ENCODE data around the gene MUCL3. TPM values are rescaled to one million over a fixed set of nuclear protein-coding genes. Genes with fewer than 3 reads are reported as not detected.
A peak's percentile ranks its signal among the peaks of the same experiment; 100 is the strongest.

MUCL3 gene
- total and polyA plus RNA-seq, 2 of the 8 experiments (the other 6 are each of a cell fraction or from before 2014, with no cell fraction given): 0.15 to 0.37 TPM

DNA sequence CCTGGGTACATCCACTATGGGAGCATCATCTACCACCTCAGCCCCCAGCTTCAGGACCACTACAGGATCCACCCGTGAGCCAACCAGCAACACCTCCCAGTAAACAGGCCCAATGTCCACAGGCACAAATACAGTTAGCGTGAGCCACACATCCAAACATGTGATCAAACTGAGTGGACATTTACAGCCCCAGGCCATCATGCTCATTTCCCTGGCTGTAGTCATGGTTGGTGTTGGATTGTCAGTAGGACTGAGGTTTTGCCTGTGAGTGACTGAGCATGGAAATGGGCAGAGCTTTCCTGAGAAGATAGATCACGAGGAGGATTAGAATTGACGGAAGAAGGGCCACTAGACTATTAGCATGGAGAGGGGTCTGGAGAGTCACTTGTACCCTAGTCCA lies 32.0 kb downstream of the MUCL3 start:
- Histone ChIP-seq H3K56ac (replicated peaks; ENCODE audit: insufficient read length, low read depth, low read length) (no peak overlapping the region), H3K18ac (ENCODE audit: extremely low read depth, low read length) (no peak overlapping the region), H3K79me1 (ENCODE audit: low read depth, low read length) (no peaks in the 10 kb centered on the region), H2BK120ac (replicated peaks; ENCODE audit: low read depth, low read length) (no peak overlapping the region), H2BK20ac (ENCODE audit: low read length) (no peak overlapping the region), H3K79me2 (ENCODE audit: control insufficient read depth in 1 of 2, insufficient read depth in 2 of 2, low read length in 2 of 2) (no peaks in the 10 kb centered on the region), H2AFZ (ENCODE audit: low read length) (no peak overlapping the region), H2BK15ac (ENCODE audit: low read length) (no peak overlapping the region), H3K4me1 (replicated peaks in 1 of 4; ENCODE audit: control insufficient read depth in 3 of 4, insufficient read depth in 4 of 4, low read length in 3 of 4) (peaks cover 0 to 4% (median 0%) of the 10 kb centered on the region in 4 experiments; a peak in 1 of 7 replicates), H4K8ac (ENCODE audit: extremely low read depth, insufficient read depth, low read length) (no peak overlapping the region), H3K27ac (ENCODE audit: low read depth, low read length) (no peak overlapping the region), H3K14ac (ENCODE audit: insufficient read length) (no peak overlapping the region), H4K5ac (ENCODE audit: insufficient read length, low read depth, low read length) (no peak overlapping the region), H3K4me2 (ENCODE audit: insufficient read depth in 1 of 2, low read depth in 2 of 2, low read length in 2 of 2) (no peak overlapping the region), H2BK12ac (ENCODE audit: low read depth, low read length) (0 out of 2 replicates have a peak overlapping the region, but pooled peaks have one; percentile 33), H3K9ac (replicated peaks in 1 of 4; ENCODE audit: extremely low read depth in 1 of 4, low read depth in 3 of 4, low read length in 3 of 4) (no peak overlapping the region), H3K23ac (ENCODE audit: insufficient read length) (no peak overlapping the region), H3K36me3 (ENCODE audit: control insufficient read depth in 2 of 4, insufficient read depth in 4 of 4, low read length in 3 of 4) (no peaks in the 10 kb centered on the region), H3K23me2 (ENCODE audit: low read depth, low read length) (no peaks in the 10 kb centered on the region), H3K4ac (replicated peaks; ENCODE audit: insufficient read length, low read depth, low read length) (no peak overlapping the region), H4K20me1 (replicated peaks in 1 of 2; ENCODE audit: control insufficient read depth in 1 of 2, insufficient read depth in 2 of 2, low read length in 2 of 2) (no peaks in the 10 kb centered on the region), H3K27me3 (replicated peaks in 1 of 4; ENCODE audit: control insufficient read depth in 3 of 4, extremely low read depth in 1 of 4, insufficient read depth in 3 of 4, low read length in 3 of 4) (no peaks in the 10 kb centered on the region), H4K91ac (replicated peaks; ENCODE audit: insufficient read length, low read length) (no peak overlapping the region), H2AK5ac (ENCODE audit: low read depth, low read length) (no peak overlapping the region), H3K9me3 (ENCODE audit: insufficient read depth in 2 of 2, low read depth in 1 of 2, low read length in 1 of 2) (no peaks in the 10 kb centered on the region), H3K4me3 (ENCODE audit: extremely low read depth in 1 of 4, insufficient read depth in 2 of 4, low read depth in 3 of 4, low read length in 4 of 4) (no peak overlapping the region), H2BK5ac (ENCODE audit: low read depth, low read length) (no peak overlapping the region)
- CTCF ChIA-PET (ENCODE audit: partially characterized antibody): interaction anchor here (0.8 to 4.0 kb wide), 7 partner anchors 9 to 106 kb away, joined by 3 to 18 read pairs (median 3); no protein-coding TSS in a partner anchor
- POLR2A ChIA-PET (ENCODE audit: partially characterized antibody): interaction anchor here (0.8 to 1.4 kb wide), 2 partner anchors 31 to 46 kb away, joined by 3 read pairs; no protein-coding TSS in a partner anchor
- 85% methylated on average over 4 of the region's 4 CpGs; no CpG with 5 or more reads in 1 of the 2 experiments for WGBS, 2 experiments (ENCODE audit: extremely low coverage in 1 of 2, insufficient coverage in 1 of 2, insufficient read length in 1 of 2, insufficient replicate concordance in 2 of 2, low coverage in 1 of 2, low lambda C conversion rate in 2 of 2, missing lambda C conversion rate in 1 of 2)
- no peak for FAIRE-seq
- no peak for DNase-seq (ENCODE audit: low read depth in 1 of 2, low spot score in 2 of 2)
- TF ChIP-seq KDM4A (IDR thresholded peaks at IDR 0.05; ENCODE audit: low read depth, low read length, severe bottlenecking) (no peak), TBP (IDR thresholded peaks at IDR 0.05; ENCODE audit: low read depth, low read length) (no peak), RXRA (IDR thresholded peaks at IDR 0.05; ENCODE audit: insufficient read depth, low read depth, low read length) (no peak), ASH2L (IDR thresholded peaks at IDR 0.05; ENCODE audit: low read length) (no peak), SIX5 (IDR thresholded peaks at IDR 0.05; ENCODE audit: low read depth, low read length) (no peak), RAD21 (IDR thresholded peaks at IDR 0.05 in 1 of 2, conservative IDR thresholded peaks at IDR 0.05 in 1 of 2; ENCODE audit: low read depth in 2 of 2, low read length in 2 of 2) (no peak), SRF (IDR thresholded peaks at IDR 0.05; ENCODE audit: low read depth, low read length) (no peak), SP4 (IDR thresholded peaks at IDR 0.05; ENCODE audit: low read length) (no peak), JUN (IDR thresholded peaks at IDR 0.05; ENCODE audit: low read depth, low read length) (no peak)

All from H1 (cell line).